HG03571 (cell line): ENCODE data around the gene ITGA8.
"Not testable (repeated sequence)": the region's sequence is repeated elsewhere in the genome, so short reads cannot be mapped to it uniquely, and the experiment has no call there.

Source experiments
- ATAC-seq: cut with Tn5 transposase; IDR thresholded peaks from one replicate; pipeline ENCODE4 v1.9.1; 2021; ENCODE audit not compliant: unreplicated experiment

ITGA8 gene

DNA sequence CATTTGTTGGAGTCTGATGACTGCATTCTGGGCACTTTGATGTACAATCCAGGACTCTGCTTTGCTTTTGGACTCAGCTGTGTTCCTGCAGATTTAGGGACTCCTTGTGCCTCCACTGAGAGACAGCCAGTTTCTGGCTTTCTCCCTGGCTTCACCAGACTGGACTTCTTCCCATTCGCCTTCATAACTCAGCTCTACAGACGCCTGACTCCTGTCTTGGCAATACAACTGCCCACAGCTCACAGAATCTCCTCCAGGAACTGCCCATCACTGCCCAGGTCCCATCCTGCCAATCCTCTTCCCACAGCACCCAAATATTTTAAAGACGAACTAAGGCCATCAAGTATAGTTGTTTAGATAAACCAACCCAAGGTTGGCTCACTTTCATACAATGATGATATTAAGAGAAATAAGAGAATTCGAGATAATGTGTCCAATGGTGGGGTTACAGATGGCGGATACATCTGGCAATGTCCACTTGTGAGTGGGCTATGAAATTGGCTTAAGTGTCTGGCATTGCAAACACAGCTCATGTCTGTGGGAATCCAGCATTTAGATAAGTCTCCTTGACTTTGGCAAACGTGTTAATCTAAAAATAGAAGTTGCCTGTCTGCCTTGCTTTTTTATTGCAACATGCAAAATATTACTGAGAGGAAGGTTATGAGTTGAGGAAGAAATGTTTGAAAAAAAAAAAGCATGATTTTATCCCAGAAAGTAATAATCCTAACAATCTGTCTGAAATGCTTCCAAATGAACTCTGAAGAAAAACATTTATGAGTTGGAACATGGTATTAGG is 95.1 kb downstream of the ITGA8 start:
- ATAC-seq = no peak

DNA sequence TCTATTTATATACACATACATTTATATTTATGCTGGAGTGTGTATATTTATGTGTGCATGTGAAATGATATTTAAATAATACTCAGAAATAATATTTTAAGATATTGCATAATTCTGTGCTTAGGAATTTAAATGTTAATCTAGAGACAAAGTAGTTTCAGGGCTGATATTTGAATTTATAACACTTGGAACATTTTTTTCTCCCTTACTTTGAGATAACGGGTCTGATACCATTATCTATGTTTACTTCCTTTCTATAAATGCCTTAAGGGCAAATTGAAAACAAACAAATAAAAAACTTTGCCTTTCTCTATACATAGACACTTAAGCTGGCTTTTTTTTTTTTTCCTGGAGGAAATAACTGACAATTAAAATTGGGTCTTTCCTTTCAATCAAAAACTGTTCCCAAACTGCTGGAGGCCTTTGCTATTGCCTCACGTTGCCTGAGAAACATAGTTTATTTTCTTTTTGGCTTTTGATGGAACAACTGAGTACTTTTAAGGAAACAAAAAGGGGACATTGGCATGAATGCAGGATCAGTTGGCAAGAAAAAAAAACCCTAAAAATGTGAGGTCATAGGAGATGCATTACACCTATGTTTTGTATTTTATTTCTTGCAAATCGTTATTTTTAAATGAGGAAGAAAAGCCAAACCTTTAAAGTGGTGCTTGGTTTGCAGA is 98.7 kb downstream of the ITGA8 start:
- no peak for ATAC-seq

DNA sequence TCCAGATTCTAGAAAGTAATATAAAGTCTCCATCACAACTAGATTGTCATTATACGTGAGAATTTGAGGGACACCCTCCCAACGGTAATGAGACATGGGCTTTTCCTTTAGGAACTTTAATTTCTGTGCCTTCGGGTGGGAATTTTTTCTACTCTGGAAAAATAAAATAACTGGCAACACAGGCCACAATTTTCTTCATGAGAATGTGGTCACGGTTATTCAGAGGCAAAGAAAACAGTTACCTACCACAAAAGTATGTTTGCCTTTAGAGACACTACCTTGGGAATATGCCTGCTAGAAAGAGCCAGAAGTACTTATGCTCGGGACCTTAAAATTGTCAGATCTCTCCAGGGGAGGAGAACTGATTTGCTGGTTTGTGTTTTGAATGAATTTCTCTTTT is 99.4 kb downstream of the ITGA8 start:
- ATAC-seq = no peak

DNA sequence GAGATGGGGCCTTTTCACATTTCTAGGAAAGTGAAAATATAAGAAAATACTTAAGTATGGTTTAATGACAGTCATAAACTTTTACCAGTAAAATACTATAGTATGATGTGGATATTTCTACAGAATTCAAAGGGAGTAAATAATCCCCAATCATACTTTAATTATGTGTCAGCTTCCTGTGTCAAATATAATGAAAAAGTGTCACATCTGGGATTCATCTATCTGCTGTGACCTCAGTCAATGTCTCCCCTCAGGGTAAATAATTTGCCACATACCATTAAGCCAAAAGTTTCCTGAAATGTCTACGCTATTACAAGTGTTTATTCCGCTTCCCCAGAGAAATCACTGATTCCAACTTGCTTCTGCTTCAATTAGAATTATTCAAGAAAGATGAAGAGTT is 110.5 kb downstream of the ITGA8 start:
- ATAC-seq = no peak

DNA sequence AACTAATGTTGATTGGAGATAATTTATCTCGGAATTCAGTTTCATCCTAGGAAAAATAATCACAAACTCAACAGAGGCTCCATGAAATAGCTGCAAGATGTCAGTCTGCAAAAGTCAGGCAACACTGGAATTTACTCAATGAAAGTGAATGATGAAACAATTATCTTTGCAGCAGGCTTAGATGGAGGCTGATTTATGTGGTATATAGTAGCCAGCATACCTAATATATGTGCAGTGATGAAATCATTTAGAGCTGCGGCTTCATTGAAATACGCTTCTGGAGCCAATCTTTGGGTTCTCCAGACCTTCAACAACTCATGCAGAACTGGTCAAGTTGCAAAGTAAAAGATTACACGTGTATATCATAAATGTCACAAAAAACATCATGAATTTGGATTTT is 113.3 kb downstream of the ITGA8 start:
- no peak for ATAC-seq

DNA sequence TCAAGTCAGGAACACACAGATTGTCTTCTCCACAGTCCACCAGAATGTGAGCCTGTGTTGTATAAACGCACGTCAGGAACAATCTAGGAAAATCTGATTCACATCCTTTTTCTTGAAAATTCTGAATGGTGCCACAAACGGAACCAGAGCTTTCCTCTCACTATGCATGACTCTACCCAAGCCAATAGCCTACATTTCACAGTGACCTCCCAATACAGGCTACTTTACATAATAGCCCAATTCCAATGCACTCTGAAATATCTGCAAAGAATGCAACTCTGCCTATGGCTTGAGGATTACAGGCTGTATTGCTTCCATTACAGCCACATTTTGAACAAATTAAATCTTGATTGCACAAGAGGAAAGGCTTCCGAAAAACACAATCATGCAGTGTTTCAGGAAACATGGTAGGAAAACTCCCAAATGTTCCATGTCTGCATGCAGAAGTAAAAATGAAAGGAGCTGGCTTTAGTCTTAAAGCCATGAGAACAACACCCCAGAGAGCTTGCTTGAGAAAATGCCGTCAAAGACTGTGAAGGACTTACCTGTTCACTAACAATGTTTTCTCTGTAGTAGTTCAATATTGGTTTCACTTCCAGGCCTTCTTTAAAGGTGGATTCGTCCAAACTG is 113.9 kb downstream of the ITGA8 start:
- ATAC-seq = no peak

DNA sequence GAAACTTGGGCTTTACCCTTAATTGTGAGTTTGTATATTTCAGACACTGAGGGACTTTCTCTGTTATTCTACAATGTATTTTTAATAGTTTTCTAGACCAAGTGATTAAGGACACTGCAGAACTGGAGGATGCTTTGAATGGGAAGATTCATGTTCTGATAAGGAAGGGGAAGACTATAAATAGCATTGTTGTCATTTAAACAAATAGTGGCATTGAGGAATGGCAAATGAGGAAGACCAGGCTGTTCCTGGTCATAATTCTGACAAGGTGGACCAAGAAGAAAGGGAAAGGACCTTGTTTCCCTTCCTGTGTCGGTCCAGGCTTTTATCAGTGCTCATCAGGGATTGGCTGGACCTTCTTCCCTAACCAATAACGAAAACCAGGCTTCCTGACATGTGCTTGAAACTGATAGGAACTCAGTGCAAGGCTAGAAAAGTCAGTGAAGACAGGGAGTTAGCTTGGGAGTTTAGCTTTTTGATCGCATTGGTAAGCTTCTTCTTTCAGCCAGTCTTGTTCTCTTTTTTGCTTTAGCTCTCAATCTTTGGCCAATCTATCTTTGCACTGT is 116.2 kb downstream of the ITGA8 start:
- ATAC-seq = no peak

DNA sequence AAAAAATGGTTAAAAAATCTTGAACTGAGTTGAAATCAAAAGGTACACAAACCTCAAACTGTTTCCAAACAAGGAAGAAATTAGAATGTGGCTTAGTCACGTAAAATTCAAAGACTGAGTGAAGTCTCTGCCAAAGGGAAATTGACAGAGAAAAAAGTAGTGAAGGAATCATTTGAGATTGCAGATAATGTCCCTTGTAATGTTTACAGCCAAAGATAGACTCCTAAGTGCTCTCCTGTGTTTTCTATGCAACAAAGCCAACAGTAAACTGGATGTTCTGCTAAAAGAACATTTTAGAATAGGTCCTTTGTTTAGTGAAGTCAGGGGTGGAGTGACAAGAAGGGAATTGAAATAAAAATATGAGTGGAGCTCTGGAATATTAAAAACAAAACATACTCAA is 117.9 kb downstream of the ITGA8 start:
- no peak for ATAC-seq

DNA sequence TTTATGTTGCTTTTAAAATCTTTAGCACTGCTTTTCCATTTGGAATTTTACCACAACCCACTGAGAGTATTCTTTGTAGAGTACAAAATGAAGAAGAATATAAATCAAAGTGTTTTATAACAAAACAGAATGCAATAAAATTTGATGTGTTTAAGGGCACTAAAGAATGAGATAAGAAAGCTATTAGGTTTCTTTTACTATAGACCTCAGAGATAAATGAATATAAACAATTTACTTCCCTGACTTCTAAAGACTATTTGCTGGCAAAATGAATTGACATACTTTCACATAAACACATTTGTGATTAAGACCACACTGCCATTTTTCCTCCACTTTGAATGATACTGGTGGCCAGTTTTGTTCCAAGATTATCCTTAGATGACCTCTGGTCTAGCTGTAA is 124.5 kb downstream of the ITGA8 start:
- ATAC-seq = no peak

DNA sequence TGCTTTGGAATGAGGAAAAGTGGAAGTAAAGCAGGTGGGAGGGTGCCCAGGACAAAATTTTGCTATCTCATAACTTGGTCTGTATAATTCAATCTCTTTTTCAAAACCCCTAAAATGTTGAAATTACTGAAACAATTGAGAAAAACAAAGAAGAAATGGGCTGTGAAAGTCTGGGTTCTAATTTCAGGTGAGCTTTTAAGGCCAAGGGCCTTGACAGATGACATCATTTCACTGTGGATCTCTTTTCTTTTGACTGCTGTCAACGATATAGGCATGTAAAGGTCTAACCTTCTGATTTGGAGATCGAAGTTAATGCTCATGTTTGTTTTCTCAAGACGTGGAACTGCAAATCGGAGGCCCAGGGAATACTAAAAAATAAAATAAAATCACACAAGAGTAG is 127.8 kb downstream of the ITGA8 start:
- ATAC-seq = no peak

DNA sequence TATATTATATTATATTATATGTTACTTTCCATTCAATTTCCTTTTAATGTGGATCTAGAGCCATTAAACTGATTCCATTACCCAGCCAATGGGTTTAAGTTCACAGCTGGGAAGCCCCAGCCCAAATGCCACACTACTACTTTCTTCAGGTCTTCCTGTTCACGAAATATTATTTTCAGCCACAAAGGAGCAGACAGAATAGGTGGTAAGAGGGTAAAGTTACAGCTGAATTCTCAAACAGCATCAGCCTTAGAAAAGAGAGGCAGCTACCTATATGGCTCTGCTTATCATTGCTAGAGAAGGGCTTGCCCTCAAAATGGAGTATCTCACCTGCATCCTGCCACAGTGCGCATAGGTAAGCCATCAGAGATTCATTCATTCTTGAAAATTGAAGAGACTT is 128.3 kb downstream of the ITGA8 start:
- ATAC-seq = no peak

DNA sequence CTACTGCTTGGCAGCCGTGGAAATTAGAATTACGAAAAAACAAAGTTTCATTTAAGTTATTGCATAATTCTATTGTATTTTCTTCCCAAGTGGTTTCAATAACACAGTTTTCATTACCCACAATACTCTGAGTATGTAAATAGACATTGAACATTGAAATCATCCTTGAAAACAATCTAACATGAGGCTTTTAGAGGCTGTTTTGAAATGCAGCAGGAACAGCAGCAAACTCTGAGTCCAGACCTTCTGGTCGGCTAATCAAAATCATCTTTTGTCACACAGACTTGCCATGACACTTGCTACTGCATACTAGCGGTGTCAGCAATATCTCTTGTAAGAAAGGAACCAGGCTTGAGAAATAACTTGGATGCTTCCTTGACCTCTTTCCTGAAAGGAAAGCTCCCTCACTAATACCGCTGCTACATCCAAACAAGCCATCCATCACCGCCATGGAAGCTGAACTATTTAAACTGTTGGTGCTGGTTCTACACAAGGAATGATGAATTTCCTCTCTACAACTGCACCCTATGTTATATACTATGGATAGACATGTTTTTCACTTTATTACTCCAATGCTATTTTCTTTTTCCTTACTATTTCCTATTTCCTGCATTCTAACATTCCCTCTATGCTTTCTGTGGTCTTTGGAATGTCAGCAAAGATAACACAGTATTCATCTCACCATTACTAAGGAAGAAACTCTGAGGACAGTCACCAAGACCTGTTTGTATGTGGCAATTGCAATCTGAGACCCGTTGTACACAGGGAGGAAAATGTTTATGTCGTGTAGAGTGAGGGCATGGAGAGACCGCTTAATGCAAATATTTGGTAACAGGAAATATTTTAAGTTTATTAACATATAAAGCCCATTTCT is 130.8 kb downstream of the ITGA8 start:
- ATAC-seq = no peak

DNA sequence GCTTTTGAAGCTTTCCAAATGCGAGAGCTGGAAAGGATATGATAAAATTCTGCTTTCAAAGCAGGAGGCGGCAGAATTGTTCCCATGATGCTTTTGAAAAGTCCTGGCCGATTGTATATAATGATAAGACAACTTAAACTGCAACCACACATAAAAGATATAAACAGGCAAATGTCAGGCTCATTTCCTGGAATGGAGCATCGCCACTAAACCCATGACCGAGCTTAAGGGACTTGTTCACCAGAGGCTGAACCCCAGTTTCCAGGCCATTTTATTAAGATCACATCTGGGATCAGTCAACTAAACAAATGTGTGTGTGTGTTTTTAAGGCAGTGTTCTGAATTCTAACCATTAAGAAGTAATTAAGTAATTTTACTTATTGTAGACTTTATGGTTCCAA is 131.6 kb downstream of the ITGA8 start:
- ATAC-seq = no peak

DNA sequence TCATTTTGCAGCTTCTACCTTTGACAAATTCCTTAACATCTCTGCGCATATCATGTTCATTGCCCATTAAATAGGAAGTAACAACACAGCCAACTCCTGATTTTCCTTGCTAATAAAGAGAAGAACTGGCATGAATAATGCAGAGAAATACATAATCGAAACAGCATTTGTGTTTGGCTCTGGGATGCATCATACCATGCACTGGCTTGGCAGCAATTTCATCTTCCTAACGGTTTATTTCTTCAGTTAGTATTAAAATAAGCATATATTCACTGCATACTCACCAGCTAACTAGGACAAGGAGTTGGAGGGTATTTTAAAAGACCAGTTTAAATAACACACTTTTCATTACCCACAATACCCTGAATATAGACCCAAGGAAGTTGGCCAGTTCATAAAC is 132.5 kb downstream of the ITGA8 start:
- no peak for ATAC-seq

DNA sequence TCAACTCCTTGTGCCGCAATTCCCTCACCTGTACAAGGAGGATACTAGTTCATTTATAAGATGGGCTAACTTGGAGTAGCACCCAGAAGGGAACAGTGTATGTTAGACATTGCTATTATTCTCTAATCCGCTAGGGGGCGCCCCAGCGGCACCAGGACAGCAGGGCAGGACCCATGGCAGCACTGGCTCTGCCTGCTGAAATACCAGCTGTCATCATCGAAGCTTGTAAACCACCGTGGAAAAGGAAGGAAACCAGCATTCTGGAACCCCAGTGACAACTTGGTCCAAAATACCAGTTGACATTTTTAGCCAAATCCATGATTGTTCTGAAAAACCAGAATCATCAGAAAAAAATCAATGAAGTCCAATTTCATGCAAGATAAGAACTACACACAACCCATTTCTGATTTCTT is 134.4 kb downstream of the ITGA8 start:
- no peak for ATAC-seq

DNA sequence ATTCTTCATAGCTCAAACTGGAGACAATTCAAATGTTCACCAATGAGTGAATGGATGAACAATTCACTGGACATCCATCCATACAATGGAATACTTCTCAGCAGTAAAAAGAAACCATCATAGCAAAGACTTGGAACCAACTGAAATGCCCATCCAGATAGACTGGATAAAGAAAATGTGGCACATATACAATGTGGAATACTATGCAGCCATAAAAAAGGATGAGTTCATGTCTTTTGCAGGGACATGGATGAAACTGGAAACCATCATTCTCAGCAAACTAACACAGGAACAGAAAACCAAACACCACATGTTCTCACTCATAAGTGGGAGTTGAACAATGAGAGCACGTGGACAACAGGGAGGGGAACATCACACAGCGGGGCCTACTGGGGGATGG is 136.8 kb downstream of the ITGA8 start:
- not testable (repeated sequence) for ATAC-seq

DNA sequence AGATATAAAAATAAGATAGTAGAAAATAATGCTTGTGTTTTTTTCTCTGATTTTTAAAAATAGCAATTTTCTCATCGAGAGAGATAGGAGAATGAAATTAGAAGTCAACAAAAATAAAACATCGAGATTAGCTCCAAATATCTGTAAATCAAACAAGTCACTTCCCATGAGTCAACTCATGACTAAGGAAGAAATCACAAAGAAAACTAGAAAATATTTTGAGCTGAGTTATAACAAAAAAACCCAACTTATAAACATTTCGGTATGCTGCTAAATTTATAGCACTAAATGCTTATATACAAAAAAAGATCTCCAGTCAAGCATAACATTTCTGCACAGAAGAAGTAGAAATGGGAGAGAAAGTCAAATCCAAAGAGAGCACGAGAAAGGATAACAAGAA is 140.1 kb downstream of the ITGA8 start:
- ATAC-seq = no peak

DNA sequence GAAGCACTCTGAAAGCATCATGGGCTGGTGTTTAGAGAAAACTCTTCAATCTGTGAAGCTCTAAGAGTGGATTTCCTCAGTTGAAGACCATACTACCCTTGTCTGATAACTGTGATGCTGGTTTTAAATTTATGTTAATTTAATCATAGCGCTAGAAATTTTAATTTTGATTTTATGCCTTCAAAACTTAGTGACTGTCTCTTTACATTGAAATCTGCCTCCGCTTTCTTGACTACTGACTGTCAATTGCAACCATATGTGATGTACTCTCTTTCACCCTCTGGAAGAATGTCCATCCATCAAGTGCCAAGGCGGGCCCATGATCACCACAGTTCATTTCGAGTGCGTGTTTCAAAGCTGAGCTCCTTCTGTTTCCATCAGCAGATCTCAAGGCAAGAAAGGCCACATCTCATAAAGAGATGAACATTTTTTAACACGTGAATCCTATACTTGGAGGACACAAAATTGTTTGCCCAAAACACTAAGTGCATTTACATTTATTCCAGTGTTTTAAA is 147.1 kb downstream of the ITGA8 start:
- no peak for ATAC-seq

DNA sequence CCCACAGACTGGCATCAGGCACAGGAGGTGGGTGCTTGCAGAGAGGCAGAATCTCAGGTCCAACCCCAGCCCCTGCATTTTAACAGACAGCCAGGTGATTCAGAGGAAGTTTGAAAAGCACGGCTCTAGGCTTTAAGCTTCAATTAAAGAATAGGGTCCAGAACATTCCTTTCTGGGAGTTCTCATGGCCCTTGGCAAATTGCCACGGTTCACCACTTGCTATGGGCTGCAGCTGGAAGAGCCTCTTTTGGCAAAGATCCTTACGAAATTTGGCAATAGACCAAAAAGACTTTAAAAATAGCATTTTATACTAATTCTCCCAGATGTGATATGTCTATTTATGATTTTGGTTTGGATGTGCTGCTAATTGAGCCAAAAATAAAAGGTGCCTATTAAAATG is 148.1 kb downstream of the ITGA8 start:
- ATAC-seq = no peak

DNA sequence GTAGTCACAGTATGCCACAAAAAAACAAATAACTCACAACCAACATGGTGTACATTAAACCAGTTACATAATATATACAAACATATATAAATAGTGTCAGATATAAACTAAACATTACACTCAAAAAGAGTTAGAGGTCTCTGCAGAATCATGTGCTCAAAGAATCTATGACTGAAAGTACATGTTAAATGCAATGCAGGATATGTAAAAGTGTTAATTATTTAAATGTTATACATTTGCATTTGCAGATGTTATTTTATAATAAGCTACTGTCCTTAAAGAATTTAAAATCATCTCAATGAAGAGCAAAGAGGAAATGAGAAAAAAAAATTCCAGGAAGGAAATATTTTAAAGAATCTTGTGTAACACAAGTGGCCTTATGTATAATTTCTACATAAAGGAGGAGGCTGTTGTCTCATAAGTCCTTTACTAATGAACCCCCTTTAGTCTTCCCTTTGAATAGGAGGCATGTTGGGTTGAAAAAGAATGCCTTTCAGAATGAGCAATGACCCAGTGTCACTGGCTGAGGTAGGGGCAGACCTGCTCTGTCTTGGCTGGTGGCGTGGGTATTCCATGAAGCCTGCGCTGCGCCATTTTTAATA is 148.9 kb downstream of the ITGA8 start:
- ATAC-seq = no peak
